Activated B cell treated with CpG ODN at 0.5 μM for 24 hours (primary cell): Measurements from ENCODE around the gene RHOA. TPM values are rescaled to one million over a fixed set of nuclear protein-coding genes. Genes with fewer than 3 reads are reported as not detected.

Source experiments
- ATAC-seq: fragments of 200-7000 bp; cut with Tn5 transposase; one replicate; pipeline ENCODE4 v1.10.0; 2021; ENCODE audit warnings: low read depth, mild to moderate bottlenecking, moderate library complexity
- CTCF ChIA-PET: fragments of 350-600 bp; sonication (Branson Sonifier 250); formaldehyde crosslinking; loops from one replicate; lab custom pipeline; 2021; ENCODE audit warnings: antibody characterized with exemption; lab: Charles Lee
- POLR2A ChIA-PET: fragments of 350-600 bp; sonication (Branson Sonifier 250); formaldehyde crosslinking; loops from one replicate; lab custom pipeline; 2021; ENCODE audit warnings: antibody characterized with exemption; lab: Charles Lee
- DNase-seq: peaks from one replicate; pipeline ENCODE4 v3.0.0; 2022
- H3K27ac Mint-ChIP-seq: one replicate; pipeline ENCODE4 v1.8.0; 2020; ENCODE audit warnings: mixed read lengths
- H3K27me3 Mint-ChIP-seq: one replicate; pipeline ENCODE4 v1.8.0; 2021; ENCODE audit warnings: mixed read lengths
- H3K36me3 Mint-ChIP-seq: one replicate; pipeline ENCODE4 v1.8.0; 2021; ENCODE audit warnings: low read depth, mixed read lengths
- H3K4me1 Mint-ChIP-seq: one replicate; pipeline ENCODE4 v1.8.0; 2021; ENCODE audit warnings: mixed read lengths
- H3K4me3 Mint-ChIP-seq: one replicate; pipeline ENCODE4 v1.8.0; 2020; ENCODE audit warnings: mild to moderate bottlenecking, mixed read lengths
- H3K9me3 Mint-ChIP-seq: one replicate; pipeline ENCODE4 v1.8.0; 2020; ENCODE audit warnings: mixed read lengths
- CTCF ChIP-seq: fragments of 200-600 bp; IDR thresholded peaks from one replicate; pipeline ENCODE4 v1.8.0; 2022; ENCODE audit warnings: antibody characterized with exemption, mild to moderate bottlenecking
- intact Hi-C: fragments of 100-400 bp; cut with micrococcal nuclease; formaldehyde crosslinking; loops from one replicate; pipeline ENCODE4 v1.15.1; 2024
- total RNA-seq: library from RNA; stranded (reverse); gene quantifications from 2 replicates; pipeline ENCODE4 v1.2.3, GENCODE V29; 2022

The RHOA gene
- total RNA-seq: 399 and 425 TPM in 2 replicates

- DNase-seq: peak; percentile 95
- TF ChIP-seq CTCF: no peak
- Mint-ChIP-seq H3K36me3 (peaks cover 31% of the 10 kb centered on the region), H3K27me3 (no peaks in the 10 kb centered on the region), H3K4me3 (peak within 1 kb of the TSS; percentile 92), H3K27ac (peak within 1 kb of the TSS; percentile 92), H3K9me3 (no peaks in the 10 kb centered on the region), H3K4me1 (peaks cover 79% of the 10 kb centered on the region)
- peak; percentile 82 for ATAC-seq
- intact Hi-C loops: loop anchor here (1.0 to 10.0 kb wide), 13 partner anchors 11 to 1630 kb away; partner anchors contain the start of genes APEH, DAG1, IP6K2 and NICN1
- ChIA-PET CTCF (interaction anchor here (0.9 to 2.0 kb wide), 3 partner anchors 17 to 72 kb away, joined by 3 to 6 read pairs (median 4); partner anchors contain the start of gene NICN1), POLR2A (interaction anchor here (0.6 to 3.4 kb wide), 25 partner anchors 13 to 1112 kb away, joined by 3 to 78 read pairs (median 8); partner anchors contain the start of genes DAG1, GPX1, NICN1 and QRICH1)
These were observed at the start of gene RHOA, which contains the start of gene TCTA for GRCh38 chr3:49411968-49412631. Gene RHOA, minus strand, starts transcription at chr3:49411976. Its CDS starts 36,387 bp downstream, at chr3:49375589. Gene TCTA, plus strand, starts transcription at chr3:49412423. Its CDS starts 4 bp downstream, at chr3:49412427.

- no peaks in the 10 kb centered on the region for H3K36me3 Mint-ChIP-seq
- no peak for TF ChIP-seq CTCF
- ChIA-PET CTCF (no interaction called here), POLR2A (no interaction called here)
- H3K27ac Mint-ChIP-seq: no peak overlapping the region
- intact Hi-C loops: no loop called here
- no peaks in the 10 kb centered on the region for H3K9me3 Mint-ChIP-seq
- H3K4me3 Mint-ChIP-seq: no peak overlapping the region
- ATAC-seq: no peak
- H3K27me3 Mint-ChIP-seq: no peaks in the 10 kb centered on the region
- no peak for DNase-seq
- H3K4me1 Mint-ChIP-seq: no peaks in the 10 kb centered on the region
These were observed 49.2 kb upstream of the RHOA start for GRCh38 chr3:49460956-49461355.

- DNase-seq (no peak), ATAC-seq (no peak)
- no peaks in the 10 kb centered on the region for H3K9me3 Mint-ChIP-seq
- H3K4me1 Mint-ChIP-seq: no peaks in the 10 kb centered on the region
- no peak overlapping the region for H3K27ac Mint-ChIP-seq
- CTCF ChIA-PET: no interaction called here
- intact Hi-C loops: no loop called here
- TF ChIP-seq CTCF: no peak
- H3K36me3 Mint-ChIP-seq: no peaks in the 10 kb centered on the region
- POLR2A ChIA-PET: no interaction called here
- no peaks in the 10 kb centered on the region for H3K27me3 Mint-ChIP-seq
- H3K4me3 Mint-ChIP-seq: no peak overlapping the region
These were observed 48.6 kb upstream of the RHOA start for GRCh38 chr3:49460188-49460890.

- no peaks in the 10 kb centered on the region for H3K36me3 Mint-ChIP-seq
- H3K4me1 Mint-ChIP-seq: no peaks in the 10 kb centered on the region
- no peaks in the 10 kb centered on the region for H3K9me3 Mint-ChIP-seq
- H3K27me3 Mint-ChIP-seq: no peaks in the 10 kb centered on the region
- H3K27ac Mint-ChIP-seq: no peak overlapping the region
- DNase-seq (no peak), ATAC-seq (no peak)
- ChIA-PET CTCF (interaction anchor here (0.5 kb wide), 1 partner anchor 22 kb away, joined by 4 read pairs; no protein-coding TSS in a partner anchor), POLR2A (no interaction called here)
- intact Hi-C loops: no loop called here
- no peak overlapping the region for H3K4me3 Mint-ChIP-seq
- no peak for TF ChIP-seq CTCF
These were observed 44.7 kb upstream of the RHOA start for GRCh38 chr3:49456466-49456865.
